ENCODE measurements around the gene MAP3K13.
"Not testable (repeated sequence)": the region's sequence is repeated elsewhere in the genome, so short reads cannot be mapped to it uniquely, and the experiment has no call there.

The MAP3K13 gene

GRCh38 chr3:185400866-185401265 is 37.9 kb downstream of the MAP3K13 start:
- DNase-seq = no peak

DNA sequence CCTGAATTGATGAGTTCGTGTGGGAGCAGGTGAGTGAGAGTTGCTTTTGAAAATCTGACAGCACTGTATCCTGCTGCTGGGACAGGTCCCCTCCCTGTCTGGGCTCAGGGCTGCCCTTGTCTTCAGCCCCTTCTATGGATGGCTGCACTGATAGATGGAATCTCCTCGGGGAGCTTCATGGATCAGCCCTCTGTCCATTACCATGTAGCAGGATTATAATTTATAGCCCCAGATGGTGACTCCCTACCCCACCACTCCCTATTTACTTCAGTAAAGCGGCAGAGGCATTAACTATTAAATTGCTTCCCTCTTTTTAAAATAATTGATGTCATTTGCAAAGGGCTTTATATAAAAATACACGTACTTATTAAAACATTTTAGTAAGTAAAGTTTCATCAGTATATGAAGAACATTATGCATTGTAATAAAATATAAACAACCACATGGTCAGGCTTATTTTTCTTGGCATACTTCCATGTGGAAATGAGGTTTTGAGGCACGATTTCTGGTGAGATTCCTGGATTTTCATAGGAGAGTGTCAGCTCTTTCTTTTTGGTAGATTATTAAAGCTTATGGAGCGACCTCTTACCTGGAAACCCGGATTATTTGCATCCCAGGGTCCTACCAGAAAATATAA is 38.5 kb downstream of the MAP3K13 start:
- no peak for DNase-seq

- peak; percentile 50 for DNase-seq
These were observed 39.6 kb downstream of the MAP3K13 start for GRCh38 chr3:185402561-185402960.

GRCh38 chr3:185403002-185403401 is 40.1 kb downstream of the MAP3K13 start:
- DNase-seq = no peak

GRCh38 chr3:185405243-185405642 is 42.3 kb downstream of the MAP3K13 start:
- no peak for DNase-seq

- DNase-seq = no peak
These were observed 42.7 kb downstream of the MAP3K13 start for GRCh38 chr3:185405664-185406063.

DNA sequence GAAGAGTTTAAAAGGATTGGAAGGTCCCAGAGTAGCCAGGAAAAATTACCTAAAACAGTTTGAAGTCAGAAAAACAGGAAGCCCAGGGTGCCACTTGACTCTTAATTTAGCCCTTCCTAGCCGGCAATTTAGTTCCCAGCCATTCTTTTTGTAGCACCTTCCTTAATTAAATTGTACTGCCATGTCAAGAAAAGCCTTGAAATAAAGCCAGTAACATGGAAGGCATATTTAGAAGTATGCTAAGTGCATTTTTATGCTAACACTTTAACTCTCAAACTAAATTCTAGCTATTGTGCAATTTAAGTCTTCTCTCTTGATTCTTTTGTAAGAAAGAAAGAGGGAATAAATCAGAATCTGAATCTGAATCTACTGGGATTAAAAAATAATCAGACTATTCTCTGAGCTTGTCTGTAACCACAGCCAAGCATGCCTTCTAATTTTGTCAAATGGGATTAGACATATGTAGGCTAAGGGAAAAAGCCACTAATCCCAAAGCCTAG is 43.2 kb downstream of the MAP3K13 start:
- DNase-seq = no peak

DNA sequence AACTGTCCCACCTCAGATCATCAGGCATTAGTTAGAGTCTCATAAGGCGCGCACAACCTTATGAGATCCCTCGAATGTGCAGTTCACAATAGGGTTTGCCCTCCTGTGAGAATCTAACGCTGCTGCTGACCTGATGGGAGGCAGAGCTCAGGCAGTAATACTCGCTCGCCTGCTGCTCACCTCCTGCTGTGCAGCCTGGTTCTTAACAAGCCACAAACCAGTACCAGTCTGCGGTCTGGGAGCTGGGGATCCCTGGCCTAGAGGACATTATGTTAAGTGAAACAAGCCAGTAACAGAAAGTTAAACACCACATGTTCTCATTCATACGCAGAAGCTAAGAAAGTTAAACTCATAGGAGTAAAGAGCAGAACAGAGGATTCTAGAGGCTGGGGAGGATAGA is 47.0 kb downstream of the MAP3K13 start:
- no peak for DNase-seq

GRCh38 chr3:185411133-185411532 is 48.2 kb downstream of the MAP3K13 start:
- DNase-seq = no peak

- DNase-seq = no peak
These were observed 53.6 kb downstream of the MAP3K13 start for GRCh38 chr3:185416513-185416912.

GRCh38 chr3:185418561-185418977 is 55.6 kb downstream of the MAP3K13 start:
- DNase-seq = not testable (repeated sequence)

- no peak for DNase-seq
These were observed 57.8 kb downstream of the MAP3K13 start for GRCh38 chr3:185420762-185421161.

GRCh38 chr3:185421577-185422232 is 58.8 kb downstream of the MAP3K13 start:
- DNase-seq = no peak

- DNase-seq = no peak
These were observed 59.7 kb downstream of the MAP3K13 start for GRCh38 chr3:185422677-185423076.

GRCh38 chr3:185423178-185423577 is 60.2 kb downstream of the MAP3K13 start:
- no peak for DNase-seq

- no peak for DNase-seq
These were observed 61.5 kb downstream of the MAP3K13 start for GRCh38 chr3:185424435-185424834.

DNA sequence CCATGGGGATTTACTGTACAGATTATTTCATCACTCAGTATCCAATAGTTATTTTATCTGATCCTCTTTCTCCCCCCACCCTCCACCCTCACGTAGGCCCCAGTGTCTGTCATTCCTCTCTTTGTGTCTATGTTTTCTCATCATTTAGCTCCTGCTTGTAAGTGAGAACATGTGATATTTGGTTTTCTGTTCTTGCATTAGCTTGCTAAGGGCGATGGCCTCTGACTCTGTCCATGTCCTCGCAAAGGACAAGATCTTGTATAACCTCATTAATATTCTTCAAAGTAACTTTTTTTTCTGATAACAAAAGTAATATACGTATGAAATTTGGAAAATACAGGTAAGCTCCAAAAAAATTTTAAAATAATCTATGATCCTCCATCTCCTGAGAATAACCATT is 67.4 kb downstream of the MAP3K13 start:
- DNase-seq = no peak

DNA sequence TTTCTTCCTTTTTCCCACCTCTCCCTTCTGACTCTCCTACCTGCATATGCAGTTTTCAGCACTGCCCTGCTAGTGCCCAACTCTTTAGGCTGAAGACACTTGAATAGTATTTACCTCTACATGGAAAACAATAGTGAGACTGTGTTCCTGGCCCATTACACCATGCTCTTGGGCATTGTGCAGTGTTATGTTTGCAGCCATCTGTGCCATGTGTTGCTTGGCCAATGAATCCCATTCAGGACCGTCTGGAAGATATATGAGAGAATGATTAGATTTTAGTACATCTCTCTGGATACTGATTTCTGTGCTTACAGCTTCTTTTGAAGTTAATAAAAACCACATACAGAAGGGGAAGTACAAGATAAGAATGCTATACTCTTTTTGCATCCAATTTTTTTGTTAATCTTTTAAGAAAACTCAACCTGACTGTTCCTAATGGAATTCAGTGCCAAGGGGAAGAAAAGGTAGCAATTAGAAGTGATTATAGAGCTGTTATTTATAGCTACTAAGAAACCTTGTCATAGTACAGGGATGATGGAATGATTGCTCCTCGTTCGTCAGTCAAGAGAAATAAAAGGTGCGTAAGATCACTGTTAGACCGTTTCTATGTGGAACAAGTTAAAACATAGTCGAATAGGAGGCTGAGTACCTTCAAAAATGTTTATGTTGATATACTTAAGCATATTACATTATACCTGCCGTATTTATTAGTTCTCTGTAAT is 77.0 kb downstream of the MAP3K13 start:
- DNase-seq = no peak

- DNase-seq = no peak
These were observed 79.1 kb downstream of the MAP3K13 start for GRCh38 chr3:185442031-185442430.

GRCh38 chr3:185444329-185444728 is 81.4 kb downstream of the MAP3K13 start:
- DNase-seq = no peak

GRCh38 chr3:185448107-185448506 is 85.2 kb downstream of the MAP3K13 start:
- no peak for DNase-seq

GRCh38 chr3:185451432-185451831 is 88.5 kb downstream of the MAP3K13 start:
- DNase-seq = not testable (repeated sequence)

DNA sequence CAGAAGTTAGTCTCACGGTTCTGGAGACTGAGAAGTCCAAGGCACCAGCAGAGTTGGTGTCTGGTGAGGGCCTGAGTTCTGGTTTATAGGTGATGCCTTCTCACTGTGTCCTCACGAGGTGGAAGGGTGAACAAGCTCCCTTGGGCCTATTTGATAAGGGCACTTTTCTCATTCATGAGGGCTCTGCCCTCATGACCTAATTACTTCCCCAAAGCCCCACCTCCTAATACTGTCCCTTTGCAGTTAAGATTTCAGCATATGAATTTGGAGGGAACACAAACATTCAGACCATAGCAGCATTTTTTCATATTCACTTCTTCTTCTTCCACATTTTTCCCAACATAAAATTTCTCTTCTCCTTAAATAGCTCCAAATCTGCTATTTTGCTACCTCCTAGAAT is 94.4 kb downstream of the MAP3K13 start:
- no peak for DNase-seq

- no peak for DNase-seq
These were observed 97.4 kb downstream of the MAP3K13 start for GRCh38 chr3:185460309-185460708.
